GM12801 (cell line): ENCODE measurements around the gene PAPSS2.

Source experiments
- TF ChIP-seq, protein P1 (sequence below): IDR thresholded peaks from one replicate; pipeline ENCODE4 v1.5.1; 2011; ENCODE audit warnings: control low read depth; ENCODE audit not compliant: insufficient read length; ENCODE audit errors: extremely low read depth

The PAPSS2 gene

GRCh38 chr10:87705339-87705738 lies 45.7 kb downstream of the PAPSS2 start:
- TF ChIP-seq, protein P1, sequence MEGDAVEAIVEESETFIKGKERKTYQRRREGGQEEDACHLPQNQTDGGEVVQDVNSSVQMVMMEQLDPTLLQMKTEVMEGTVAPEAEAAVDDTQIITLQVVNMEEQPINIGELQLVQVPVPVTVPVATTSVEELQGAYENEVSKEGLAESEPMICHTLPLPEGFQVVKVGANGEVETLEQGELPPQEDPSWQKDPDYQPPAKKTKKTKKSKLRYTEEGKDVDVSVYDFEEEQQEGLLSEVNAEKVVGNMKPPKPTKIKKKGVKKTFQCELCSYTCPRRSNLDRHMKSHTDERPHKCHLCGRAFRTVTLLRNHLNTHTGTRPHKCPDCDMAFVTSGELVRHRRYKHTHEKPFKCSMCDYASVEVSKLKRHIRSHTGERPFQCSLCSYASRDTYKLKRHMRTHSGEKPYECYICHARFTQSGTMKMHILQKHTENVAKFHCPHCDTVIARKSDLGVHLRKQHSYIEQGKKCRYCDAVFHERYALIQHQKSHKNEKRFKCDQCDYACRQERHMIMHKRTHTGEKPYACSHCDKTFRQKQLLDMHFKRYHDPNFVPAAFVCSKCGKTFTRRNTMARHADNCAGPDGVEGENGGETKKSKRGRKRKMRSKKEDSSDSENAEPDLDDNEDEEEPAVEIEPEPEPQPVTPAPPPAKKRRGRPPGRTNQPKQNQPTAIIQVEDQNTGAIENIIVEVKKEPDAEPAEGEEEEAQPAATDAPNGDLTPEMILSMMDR = no peak

DNA sequence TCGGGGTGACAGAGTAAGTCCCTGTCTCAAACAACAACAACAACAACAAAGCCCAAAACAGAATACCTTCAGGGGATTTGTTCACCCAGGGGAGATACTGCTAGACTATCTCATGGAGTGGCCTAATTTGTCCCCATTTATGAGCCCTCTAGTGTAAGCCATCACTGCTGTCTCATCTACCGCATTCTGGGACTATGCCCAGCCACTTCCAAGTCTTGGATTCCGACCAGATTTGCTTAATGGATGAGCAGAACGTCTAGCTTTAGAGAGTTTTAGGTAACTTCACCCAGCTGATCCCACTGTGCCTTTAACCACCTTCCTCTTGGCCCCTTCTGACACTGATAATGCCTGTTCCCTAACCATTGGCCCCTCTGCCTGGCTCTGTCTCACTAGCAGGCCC lies 47.1 kb downstream of the PAPSS2 start:
- TF ChIP-seq, protein P1 = no peak

DNA sequence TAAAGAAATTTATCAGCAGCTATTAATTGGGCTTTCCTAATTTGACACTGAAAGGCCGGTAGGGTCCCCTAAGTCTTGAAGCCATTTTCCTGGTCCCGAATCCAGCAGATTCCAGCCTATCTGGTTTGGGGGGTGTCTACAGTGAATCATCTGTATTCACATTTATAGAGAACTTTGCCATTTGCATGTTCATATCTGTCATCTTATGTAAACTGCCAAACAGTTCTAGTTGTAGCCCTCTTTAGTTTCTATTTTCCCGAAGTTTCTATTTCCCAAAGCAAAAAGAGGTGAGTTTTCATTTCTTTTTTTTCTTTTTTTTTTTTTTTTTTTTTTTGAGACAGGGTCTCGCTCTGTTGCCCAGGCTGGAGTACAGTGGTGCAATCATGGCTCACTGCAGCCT lies 47.6 kb downstream of the PAPSS2 start:
- TF ChIP-seq, protein P1 = no peak

DNA sequence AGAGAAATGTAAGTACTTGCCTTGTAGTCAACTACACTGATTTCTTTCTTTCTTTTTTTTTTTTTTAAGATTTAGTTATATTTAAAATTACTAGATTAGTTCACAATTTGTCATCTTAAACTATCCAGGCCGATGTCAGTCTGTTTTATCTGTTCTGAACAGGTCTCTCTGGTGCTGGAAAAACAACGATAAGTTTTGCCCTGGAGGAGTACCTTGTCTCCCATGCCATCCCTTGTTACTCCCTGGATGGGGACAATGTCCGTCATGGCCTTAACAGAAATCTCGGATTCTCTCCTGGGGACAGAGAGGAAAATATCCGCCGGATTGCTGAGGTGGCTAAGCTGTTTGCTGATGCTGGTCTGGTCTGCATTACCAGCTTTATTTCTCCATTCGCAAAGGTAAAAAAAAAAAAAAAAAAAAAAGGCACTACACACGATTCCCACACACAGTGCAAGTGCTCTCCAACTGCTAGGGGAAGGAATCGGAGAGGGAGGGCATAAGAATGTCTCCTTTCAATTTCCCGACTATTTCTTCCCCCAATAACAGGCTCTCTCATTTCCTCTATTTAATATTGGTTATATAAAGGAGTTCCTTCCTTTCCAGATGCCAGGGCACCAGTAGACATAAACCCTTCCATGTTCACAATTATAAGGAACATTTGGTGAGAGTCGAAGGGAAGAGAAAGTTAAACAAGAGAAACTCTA lies 53.4 kb downstream of the PAPSS2 start:
- TF ChIP-seq, protein P1 = no peak

DNA sequence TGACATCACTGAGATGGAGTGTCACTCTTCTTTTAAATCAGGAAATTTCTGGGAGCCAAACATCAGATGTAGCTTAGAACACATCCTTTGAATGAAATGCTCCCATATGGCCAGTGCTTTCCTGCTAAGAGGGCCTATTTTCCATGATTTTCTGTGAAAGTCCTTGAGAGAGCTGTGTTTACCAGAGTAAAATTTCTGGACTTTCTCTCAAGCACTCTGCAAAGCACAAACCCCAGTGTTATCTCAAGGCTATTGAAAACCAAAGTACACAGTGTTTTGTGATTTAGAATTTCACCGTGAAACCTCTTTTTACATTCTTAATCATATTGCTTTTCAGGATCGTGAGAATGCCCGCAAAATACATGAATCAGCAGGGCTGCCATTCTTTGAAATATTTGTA lies 54.0 kb downstream of the PAPSS2 start:
- TF ChIP-seq, protein P1 = no peak

DNA sequence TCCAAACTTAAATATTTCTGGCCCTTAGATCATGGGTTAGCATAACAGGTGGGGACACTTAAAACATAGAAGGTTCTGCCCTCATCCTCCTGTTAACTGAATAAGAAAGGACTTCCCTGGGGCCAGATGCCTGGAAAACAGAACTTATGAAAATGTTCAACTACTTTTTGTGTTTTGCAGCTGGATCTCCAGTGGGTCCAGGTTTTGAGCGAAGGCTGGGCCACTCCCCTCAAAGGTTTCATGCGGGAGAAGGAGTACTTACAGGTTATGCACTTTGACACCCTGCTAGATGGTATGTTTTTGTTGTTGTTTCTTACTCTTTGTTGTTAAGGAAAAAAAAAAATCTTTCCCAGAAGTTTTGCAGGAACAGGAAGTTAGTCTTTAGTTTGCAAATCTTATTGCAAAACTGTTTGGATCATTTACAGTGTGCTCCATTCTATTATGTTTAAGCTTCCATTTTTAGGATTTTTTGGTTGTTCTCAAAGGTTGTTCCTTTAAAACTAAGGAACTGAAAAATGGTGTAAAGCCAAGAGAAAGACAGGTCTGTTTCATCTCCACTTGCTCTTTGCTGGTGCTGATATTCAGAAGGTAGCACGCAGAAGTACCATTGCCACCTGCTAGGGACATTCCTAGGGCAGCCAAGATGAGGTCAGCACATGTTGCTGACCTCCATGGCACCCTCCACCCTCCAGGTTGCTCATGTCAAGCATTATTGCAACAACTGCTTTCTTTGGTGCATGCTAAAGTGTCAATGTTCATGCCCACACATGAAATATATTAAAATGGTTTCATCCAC lies 56.1 kb downstream of the PAPSS2 start:
- TF ChIP-seq, protein P1 = no peak

GRCh38 chr10:87716348-87716670 lies 56.6 kb downstream of the PAPSS2 start:
- TF ChIP-seq, protein P1 = no peak
